Cardiac fibroblast (primary cell): ENCODE data around the gene IP6K2.

ENCODE experiments used
- DNase-seq, 2 donors: peaks; one replicate each; pipeline versions ENCODE4 v3.0.0 to v3.0.0-alpha.2; 2010; ENCODE audit warnings: low read depth in 2 of 2
- H3K4me3 ChIP-seq, 2 donors: replicated peaks in 1 of 2; 1 replicate in 1 of 2; 2 replicates in 1 of 2; pipeline ENCODE4 v1.5.1; 2011; ENCODE audit warnings: low read depth in 2 of 2, low read length in 2 of 2, mild to moderate bottlenecking in 2 of 2, moderate library complexity in 1 of 2
- TF ChIP-seq, protein P1 (sequence below): IDR thresholded peaks from one replicate; pipeline ENCODE4 v1.5.1; 2011; ENCODE audit warnings: low read depth, mild to moderate bottlenecking, low read length, inconsistent platforms

Gene IP6K2

DNA sequence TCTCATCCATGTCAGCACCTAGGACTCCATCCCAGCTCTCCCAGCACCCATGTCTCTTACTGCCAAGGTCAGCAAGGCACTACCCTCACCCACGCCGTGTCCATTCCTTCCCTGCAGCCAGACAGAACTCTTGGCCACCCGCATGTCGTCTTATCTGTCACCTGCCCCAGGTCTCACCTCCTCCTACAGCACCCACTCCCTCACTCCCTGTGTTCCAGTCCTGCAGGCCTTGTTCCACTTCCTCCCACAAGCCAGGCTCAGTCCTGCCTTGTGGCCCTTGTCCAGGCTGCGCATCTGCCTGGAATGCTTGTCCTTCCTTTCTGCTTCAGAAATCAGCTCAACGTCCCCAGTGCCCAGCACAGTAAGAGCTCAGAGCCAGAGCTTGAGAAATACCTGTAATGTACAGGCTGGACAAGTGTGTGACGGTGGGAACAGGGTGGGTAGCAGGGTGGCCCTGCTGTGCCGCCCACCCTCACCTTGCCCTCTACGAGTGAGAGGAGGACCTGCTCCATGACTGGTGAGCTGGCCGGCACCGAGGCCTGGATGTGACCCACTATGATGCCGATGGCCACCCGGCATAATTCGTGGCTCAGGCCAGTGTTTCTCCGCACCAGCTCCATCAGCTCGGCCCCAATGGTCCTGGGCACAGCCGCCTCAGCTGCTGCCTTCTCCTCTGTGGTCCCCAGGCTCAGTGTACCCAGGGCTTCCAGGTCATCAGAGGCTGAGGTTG is 36.0 kb downstream of the IP6K2 start:
- TF ChIP-seq, protein P1, sequence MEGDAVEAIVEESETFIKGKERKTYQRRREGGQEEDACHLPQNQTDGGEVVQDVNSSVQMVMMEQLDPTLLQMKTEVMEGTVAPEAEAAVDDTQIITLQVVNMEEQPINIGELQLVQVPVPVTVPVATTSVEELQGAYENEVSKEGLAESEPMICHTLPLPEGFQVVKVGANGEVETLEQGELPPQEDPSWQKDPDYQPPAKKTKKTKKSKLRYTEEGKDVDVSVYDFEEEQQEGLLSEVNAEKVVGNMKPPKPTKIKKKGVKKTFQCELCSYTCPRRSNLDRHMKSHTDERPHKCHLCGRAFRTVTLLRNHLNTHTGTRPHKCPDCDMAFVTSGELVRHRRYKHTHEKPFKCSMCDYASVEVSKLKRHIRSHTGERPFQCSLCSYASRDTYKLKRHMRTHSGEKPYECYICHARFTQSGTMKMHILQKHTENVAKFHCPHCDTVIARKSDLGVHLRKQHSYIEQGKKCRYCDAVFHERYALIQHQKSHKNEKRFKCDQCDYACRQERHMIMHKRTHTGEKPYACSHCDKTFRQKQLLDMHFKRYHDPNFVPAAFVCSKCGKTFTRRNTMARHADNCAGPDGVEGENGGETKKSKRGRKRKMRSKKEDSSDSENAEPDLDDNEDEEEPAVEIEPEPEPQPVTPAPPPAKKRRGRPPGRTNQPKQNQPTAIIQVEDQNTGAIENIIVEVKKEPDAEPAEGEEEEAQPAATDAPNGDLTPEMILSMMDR: no peak
- no peak overlapping the region for H3K4me3 ChIP-seq
- DNase-seq: no peak

DNA sequence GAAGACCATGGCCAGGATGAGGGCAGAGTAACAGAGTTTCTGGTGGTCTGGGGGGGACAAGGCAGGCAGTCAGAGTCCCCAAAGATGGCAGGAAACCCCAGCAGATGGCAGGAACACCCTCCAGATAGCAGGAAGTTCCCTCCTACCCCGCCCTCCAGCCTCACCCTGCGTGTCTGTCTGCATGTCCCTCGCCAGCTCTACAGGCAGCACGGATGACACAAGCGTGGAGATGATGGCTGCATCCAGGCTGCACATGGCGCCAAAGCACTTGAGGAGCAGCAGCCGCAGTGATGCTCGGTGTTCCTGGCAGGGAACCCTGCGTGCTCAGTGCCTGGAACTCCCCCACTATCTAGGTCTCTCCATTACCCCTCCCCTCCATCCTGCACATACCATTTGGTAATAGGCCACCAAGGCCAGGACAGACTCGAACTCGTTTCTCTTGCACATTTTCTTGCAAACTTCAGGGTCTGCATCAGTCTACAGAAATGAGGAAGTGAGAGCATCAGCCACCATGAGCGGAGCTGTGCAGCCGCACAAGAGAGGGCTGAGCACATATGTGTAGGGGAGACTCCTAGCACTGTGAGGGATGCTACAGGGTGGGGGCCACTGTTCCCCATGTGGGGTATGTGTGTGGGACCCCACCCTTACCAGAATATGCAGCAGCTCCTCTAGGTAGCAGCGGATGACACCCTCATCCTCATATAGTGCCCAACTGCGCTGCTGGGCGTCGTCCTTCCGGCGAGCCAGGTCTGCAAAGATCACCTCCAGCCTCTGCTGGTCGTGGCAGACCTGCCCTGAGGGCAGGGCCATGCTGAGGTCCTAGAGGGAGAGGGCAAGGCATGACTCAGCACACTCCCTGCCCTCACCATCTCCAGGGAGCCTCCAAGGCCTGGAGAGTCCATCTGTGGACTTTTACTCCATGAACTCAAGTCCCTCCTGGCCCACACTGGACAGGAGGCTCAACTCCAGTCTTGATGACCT is 37.3 kb downstream of the IP6K2 start:
- no peak overlapping the region for H3K4me3 ChIP-seq
- DNase-seq: no peak
- TF ChIP-seq, protein P1: no peak

DNA sequence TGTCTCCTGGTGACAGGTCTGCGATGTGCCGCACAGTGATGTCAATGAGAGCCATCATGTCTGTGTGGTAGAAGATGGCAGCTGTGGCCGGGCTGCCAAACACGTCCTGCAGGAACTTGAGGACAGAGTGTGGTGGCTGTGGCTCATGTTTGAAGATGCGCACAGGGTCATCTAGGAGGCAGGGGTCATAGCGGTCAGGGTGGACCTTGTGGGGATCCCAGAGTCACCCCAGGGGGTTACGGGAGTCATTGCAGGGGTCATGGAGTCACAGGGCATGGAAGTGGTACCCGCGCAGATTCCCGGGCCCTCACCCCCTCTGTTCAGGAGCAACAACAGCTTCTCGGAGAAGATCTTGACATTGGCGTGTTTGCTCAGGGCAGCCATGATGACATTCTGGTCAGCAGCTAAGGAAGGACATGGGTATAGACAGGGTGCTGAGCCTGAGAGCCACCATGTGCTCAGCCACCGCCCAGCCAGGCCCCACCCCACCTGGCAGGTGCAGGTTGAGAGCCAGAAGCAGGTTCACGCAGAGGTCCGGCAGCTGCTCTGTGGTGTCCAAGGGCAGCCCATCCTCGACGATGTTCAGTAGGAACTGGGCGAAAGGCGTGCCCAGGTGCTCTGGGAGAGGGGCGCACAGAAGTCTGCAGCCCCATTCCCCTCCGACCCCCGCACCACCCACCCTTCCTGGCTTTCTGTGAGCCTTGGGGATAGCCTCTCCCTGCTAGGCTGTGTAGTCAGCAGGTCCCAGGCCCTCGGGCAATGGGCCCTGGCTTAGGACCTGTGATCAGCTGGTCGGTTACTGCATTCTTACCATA is 38.2 kb downstream of the IP6K2 start:
- DNase-seq: no peak
- TF ChIP-seq, protein P1: no peak
- H3K4me3 ChIP-seq: no peak overlapping the region

DNA sequence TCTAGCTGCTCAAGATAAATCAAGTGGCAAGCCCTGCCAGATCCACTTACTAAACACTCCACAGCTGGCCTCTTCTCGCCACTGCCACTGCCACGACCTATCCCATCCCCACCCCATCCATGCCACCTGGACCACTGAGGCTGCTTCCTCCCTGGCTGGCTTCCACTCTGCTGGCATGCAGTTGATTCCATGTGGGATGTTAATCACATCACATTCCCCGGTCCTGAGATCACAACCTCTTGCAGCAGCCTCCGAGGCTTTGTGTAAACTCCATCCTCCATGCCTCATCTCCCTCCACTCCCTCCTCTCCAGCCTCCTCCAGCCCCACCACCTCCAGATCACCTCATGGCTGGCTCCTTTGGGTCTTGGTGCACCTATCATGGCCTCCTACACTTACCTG is 39.0 kb downstream of the IP6K2 start:
- TF ChIP-seq, protein P1: no peak
- DNase-seq: peak in 1 of 2 donors; percentile 34
- H3K4me3 ChIP-seq: no peak overlapping the region

GRCh38 chr3:48674505-48674904 is 42.5 kb downstream of the IP6K2 start:
- no peak for DNase-seq
- no peak overlapping the region for H3K4me3 ChIP-seq
- TF ChIP-seq, protein P1: no peak

GRCh38 chr3:48672522-48672921 is 44.5 kb downstream of the IP6K2 start:
- no peak for DNase-seq
- H3K4me3 ChIP-seq: no peak overlapping the region
- TF ChIP-seq, protein P1: no peak
